Fibroblast of lung (primary cell): Measurements from ENCODE around the gene TNS2. TPM values are rescaled to one million over a fixed set of nuclear protein-coding genes. Genes with fewer than 3 reads are reported as not detected.

Experiments
- DNase-seq, 2 donors: peaks; one replicate each; pipeline versions ENCODE4 v3.0.0 to v3.0.0-alpha.2; 2010; ENCODE audit warnings: low read depth in 2 of 2
- H2AFZ ChIP-seq: 2 replicates; pipeline ENCODE4 v1.5.1; 2012; ENCODE audit warnings: low read length, control low read depth, inconsistent platforms
- H3K27ac ChIP-seq: 2 replicates; pipeline ENCODE4 v1.5.1; 2011; ENCODE audit warnings: low read length, control low read depth; ENCODE audit not compliant: insufficient read depth
- H3K27me3 ChIP-seq: 2 replicates; pipeline ENCODE4 v1.5.1; 2011; ENCODE audit warnings: mild to moderate bottlenecking, low read length; ENCODE audit not compliant: control insufficient read depth, insufficient read depth
- H3K36me3 ChIP-seq: 2 replicates; pipeline ENCODE4 v1.5.1; 2011; ENCODE audit warnings: low read length; ENCODE audit not compliant: control insufficient read depth, insufficient read depth
- H3K4me1 ChIP-seq: 2 replicates; pipeline ENCODE4 v1.5.1; 2011; ENCODE audit warnings: low read length; ENCODE audit not compliant: control insufficient read depth, insufficient read depth; ENCODE audit errors: extremely low read depth
- H3K4me2 ChIP-seq: 2 replicates; pipeline ENCODE4 v1.5.1; 2011; ENCODE audit warnings: low read length, control low read depth; ENCODE audit not compliant: insufficient read depth; ENCODE audit errors: extremely low read depth
- H3K4me3 ChIP-seq, 4 experiments: fragments of 200-600 bp in 1 of 4; sonication (generic) in 1 of 4; replicated peaks in 1 of 4; 2 replicates each; pipeline ENCODE4 v1.5.1; 2011 to 2016; ENCODE audit warnings: low read length in 4 of 4, low read depth in 3 of 4, mild to moderate bottlenecking in 3 of 4, control low read depth in 2 of 4, inconsistent platforms in 1 of 4, mixed read lengths in 1 of 4; ENCODE audit not compliant: insufficient read depth in 1 of 4; ENCODE audit errors: control extremely low read depth in 1 of 4
- H3K79me2 ChIP-seq: 2 replicates; pipeline ENCODE4 v1.5.1; 2012; ENCODE audit warnings: mild to moderate bottlenecking, low read length, inconsistent platforms; ENCODE audit not compliant: control insufficient read depth, insufficient read depth
- H3K9ac ChIP-seq: 2 replicates; pipeline ENCODE4 v1.5.1; 2011; ENCODE audit warnings: mild to moderate bottlenecking, low read length, control low read depth; ENCODE audit not compliant: insufficient read depth
- H3K9me3 ChIP-seq: 2 replicates; pipeline ENCODE4 v1.5.1; 2012; ENCODE audit warnings: low read depth, low read length; ENCODE audit not compliant: control insufficient read depth, insufficient read depth
- H4K20me1 ChIP-seq: 2 replicates; pipeline ENCODE4 v1.5.1; 2011; ENCODE audit warnings: low read length; ENCODE audit not compliant: control insufficient read depth, insufficient read depth; ENCODE audit errors: extremely low read depth
- EZH2 ChIP-seq: IDR thresholded peaks from 2 replicates; pipeline ENCODE4 v1.5.1; 2012; ENCODE audit warnings: low read length, control low read depth, mild to moderate bottlenecking; ENCODE audit errors: missing control alignments
- polyA plus RNA-seq, 2 donors: library from polyadenylated mRNA; depleted of rRNA in 1 of 2; stranded (reverse) in 1 of 2; unstranded in 1 of 2; fragments of >200 nt; gene quantifications; 2 replicates each; pipeline ENCODE4 v1.2.1, GENCODE V29; 2011 to 2012; ENCODE audit warnings: missing spikeins in 1 of 2
- total RNA-seq: library from RNA; depleted of rRNA; stranded (reverse); fragments of >200 nt; gene quantifications from 2 replicates; pipeline ENCODE4 v1.2.1, GENCODE V29; 2014
- TF ChIP-seq, protein P1 (sequence below), 2 donors: IDR thresholded peaks in 1 of 2; conservative IDR thresholded peaks in 1 of 2; 1 replicate in 1 of 2; 2 replicates in 1 of 2; pipeline ENCODE4 v1.5.1; 2011 to 2012; ENCODE audit warnings: low read length in 2 of 2, control low read depth in 1 of 2, inconsistent platforms in 1 of 2, low read depth in 1 of 2, mild to moderate bottlenecking in 1 of 2

Gene TNS2
- total and polyA plus RNA-seq, 2 donors (not counting 1 experiment from before 2014, with no cell fraction given), result 35.3 to 60.6 TPM

DNA sequence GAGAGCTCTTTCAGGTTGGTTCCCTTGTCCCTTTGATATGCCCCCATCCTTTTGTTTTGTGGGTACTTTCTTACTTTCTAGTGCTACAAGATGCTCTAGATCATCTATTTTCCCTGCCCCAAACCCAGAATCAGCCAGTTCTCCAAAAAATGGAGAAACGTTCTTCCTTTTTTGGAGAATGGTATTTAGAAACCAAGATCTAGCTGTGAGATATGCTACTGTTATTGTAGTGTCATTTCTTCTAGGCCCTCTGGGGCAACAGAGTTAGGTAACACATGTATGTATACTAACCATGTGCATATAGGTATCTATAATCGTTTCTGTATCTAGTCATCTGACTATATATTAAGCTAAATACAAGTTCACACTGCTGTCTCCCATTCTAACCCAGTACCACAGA lies 40.7 kb downstream of the TNS2 start:
- Histone ChIP-seq H3K27ac (no peak overlapping the region), H3K4me3 (no peak overlapping the region), H3K27me3 (no peaks in the 10 kb centered on the region), H3K4me1 (peaks cover 3% of the 10 kb centered on the region), H2AFZ (no peak overlapping the region), H3K79me2 (no peaks in the 10 kb centered on the region), H3K4me2 (no peak overlapping the region), H3K9ac (no peak overlapping the region), H3K36me3 (no peaks in the 10 kb centered on the region), H4K20me1 (no peaks in the 10 kb centered on the region), H3K9me3 (no peaks in the 10 kb centered on the region)
- TF ChIP-seq EZH2, result no peak
- TF ChIP-seq, protein P1, sequence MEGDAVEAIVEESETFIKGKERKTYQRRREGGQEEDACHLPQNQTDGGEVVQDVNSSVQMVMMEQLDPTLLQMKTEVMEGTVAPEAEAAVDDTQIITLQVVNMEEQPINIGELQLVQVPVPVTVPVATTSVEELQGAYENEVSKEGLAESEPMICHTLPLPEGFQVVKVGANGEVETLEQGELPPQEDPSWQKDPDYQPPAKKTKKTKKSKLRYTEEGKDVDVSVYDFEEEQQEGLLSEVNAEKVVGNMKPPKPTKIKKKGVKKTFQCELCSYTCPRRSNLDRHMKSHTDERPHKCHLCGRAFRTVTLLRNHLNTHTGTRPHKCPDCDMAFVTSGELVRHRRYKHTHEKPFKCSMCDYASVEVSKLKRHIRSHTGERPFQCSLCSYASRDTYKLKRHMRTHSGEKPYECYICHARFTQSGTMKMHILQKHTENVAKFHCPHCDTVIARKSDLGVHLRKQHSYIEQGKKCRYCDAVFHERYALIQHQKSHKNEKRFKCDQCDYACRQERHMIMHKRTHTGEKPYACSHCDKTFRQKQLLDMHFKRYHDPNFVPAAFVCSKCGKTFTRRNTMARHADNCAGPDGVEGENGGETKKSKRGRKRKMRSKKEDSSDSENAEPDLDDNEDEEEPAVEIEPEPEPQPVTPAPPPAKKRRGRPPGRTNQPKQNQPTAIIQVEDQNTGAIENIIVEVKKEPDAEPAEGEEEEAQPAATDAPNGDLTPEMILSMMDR (conservative IDR thresholded peaks at IDR 0.05 in 1 of 2, IDR thresholded peaks at IDR 0.05 in 1 of 2; ENCODE audit: low read depth in 1 of 2, low read length in 2 of 2), result no peak
- no peak for DNase-seq

DNA sequence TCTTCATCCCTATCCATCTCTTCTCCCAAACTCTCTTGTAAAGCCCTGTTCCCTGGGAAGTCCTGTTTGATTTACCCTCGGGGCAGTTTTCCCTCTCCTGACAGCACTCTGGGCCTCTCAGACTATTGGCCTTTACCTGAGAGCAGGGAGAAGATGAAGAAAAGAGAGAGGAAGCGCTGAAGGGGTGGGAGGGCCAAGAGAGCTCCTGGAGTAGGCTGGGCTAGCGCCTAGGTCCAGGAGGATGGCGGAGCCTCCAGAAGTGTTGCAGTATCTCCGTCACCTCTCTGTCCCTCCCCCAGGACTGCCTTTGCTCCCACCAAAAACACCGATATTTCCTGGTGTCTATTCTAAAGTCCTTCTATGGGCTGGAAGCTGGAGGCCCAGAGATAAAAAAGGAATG lies 41.9 kb downstream of the TNS2 start:
- Histone ChIP-seq H3K79me2 (peaks cover under 1% of the 10 kb centered on the region), H3K4me3 (no peak overlapping the region), H2AFZ (no peak overlapping the region), H3K9ac (no peak overlapping the region), H3K9me3 (no peaks in the 10 kb centered on the region), H3K36me3 (no peaks in the 10 kb centered on the region), H3K4me1 (peaks cover 5% of the 10 kb centered on the region), H4K20me1 (no peaks in the 10 kb centered on the region), H3K27ac (no peak overlapping the region), H3K27me3 (no peaks in the 10 kb centered on the region), H3K4me2 (no peak overlapping the region)
- TF ChIP-seq EZH2, result no peak
- TF ChIP-seq, protein P1 (conservative IDR thresholded peaks at IDR 0.05 in 1 of 2, IDR thresholded peaks at IDR 0.05 in 1 of 2; ENCODE audit: low read depth in 1 of 2, low read length in 2 of 2), result no peak
- no peak for DNase-seq

DNA sequence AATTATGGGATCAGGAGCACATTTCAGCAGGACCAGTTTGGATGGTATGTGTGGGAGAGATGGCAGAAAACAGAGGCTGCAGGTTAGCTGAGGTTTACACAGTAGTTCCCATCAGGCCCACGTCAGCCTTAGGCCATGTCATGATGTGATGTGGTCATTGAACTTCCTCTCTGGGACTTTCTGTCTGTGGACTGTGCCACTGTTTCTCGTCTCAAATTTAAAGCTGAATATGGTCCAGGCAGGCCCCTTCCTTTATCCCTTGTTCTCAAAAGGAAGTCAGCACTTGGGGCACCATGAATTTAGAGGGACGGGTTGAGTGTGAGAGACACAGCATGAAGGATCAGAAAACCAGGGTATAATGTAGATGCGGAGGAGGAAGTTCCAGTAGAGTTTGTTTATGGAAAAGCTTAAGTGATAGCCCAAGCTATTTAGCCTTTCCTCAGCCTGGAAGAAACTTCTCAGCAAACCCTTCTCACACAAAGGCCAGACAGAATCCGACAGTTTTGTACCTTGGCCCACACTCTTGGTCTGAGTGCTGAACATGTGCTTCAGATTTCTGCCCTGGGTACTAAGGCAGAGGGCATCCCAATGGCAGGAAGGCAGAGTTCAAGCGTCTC lies 44.0 kb downstream of the TNS2 start:
- no peaks in the 10 kb centered on the region for H4K20me1 ChIP-seq
- peaks cover 2% of the 10 kb centered on the region for H3K79me2 ChIP-seq
- no peak overlapping the region for H3K4me2 ChIP-seq
- peak overlapping the region; percentile 53 for H2AFZ ChIP-seq
- H3K9ac ChIP-seq, result no peak overlapping the region
- peaks cover 8% of the 10 kb centered on the region for H3K4me1 ChIP-seq
- DNase-seq, result no peak
- H3K27ac ChIP-seq, result peak overlapping the region; percentile 23
- TF ChIP-seq EZH2, result no peak
- TF ChIP-seq, protein P1 (conservative IDR thresholded peaks at IDR 0.05 in 1 of 2, IDR thresholded peaks at IDR 0.05 in 1 of 2; ENCODE audit: low read depth in 1 of 2, low read length in 2 of 2), result no peak
- no peak overlapping the region for H3K4me3 ChIP-seq
- no peaks in the 10 kb centered on the region for H3K27me3 ChIP-seq
- no peaks in the 10 kb centered on the region for H3K36me3 ChIP-seq
- H3K9me3 ChIP-seq, result no peaks in the 10 kb centered on the region
